SK-N-SH (cell line): ENCODE results near the gene PLCH1. TPM values are rescaled to one million over a fixed set of nuclear protein-coding genes. Genes with fewer than 3 reads are reported as not detected.

ENCODE experiments used
- CTCF ChIA-PET: fragments of 300-600, 350-600 bp; formaldehyde crosslinking; extraction: SDS; loops from one replicate; lab custom pipeline; 2021; lab: Yijun Ruan, JAX
- POLR2A ChIA-PET: fragments of 350-600 bp; sonication (Branson Sonifier 250); formaldehyde crosslinking; extraction: SDS; loops from one replicate; lab custom pipeline; 2020; ENCODE audit warnings: antibody characterized with exemption, inconsistent platforms; lab: Yijun Ruan, JAX
- DNase-seq: peaks from one replicate; pipeline ENCODE4 v3.0.0; 2012
- H2AFZ ChIP-seq: fragments of 200-600 bp; sonication (generic); 2 replicates; pipeline ENCODE4 v1.8.1; 2016; ENCODE audit warnings: antibody characterized with exemption, mild to moderate bottlenecking, low read depth
- H3F3A ChIP-seq: fragments of 200-600 bp; sonication (generic); replicated peaks from 2 replicates; pipeline ENCODE3; 2016; ENCODE audit warnings: antibody characterized with exemption, mild to moderate bottlenecking; ENCODE audit not compliant: insufficient read depth
- H3K27ac ChIP-seq, 2 experiments: fragments of 200-500 bp in 1 of 2; fragments of 200-600 bp in 1 of 2; sonication (Bioruptor generic) in 1 of 2; sonication (generic), shearing (Covaris generic) in 1 of 2; 2 replicates each; pipeline versions ENCODE4 v1.5.1 to v1.6.1; 2014 to 2016; ENCODE audit warnings: low read depth in 2 of 2, inconsistent platforms in 1 of 2, low read length in 1 of 2, mild to moderate bottlenecking in 1 of 2, mixed read lengths in 1 of 2
- H3K27me3 ChIP-seq: fragments of 200-600 bp; sonication (generic), shearing (Covaris generic); 2 replicates; pipeline ENCODE4 v1.6.1; 2016; ENCODE audit warnings: mixed run types; ENCODE audit not compliant: insufficient read depth
- H3K36me3 ChIP-seq, 2 experiments: fragments of 200-500 bp in 1 of 2; fragments of 200-600 bp in 1 of 2; sonication (Bioruptor generic) in 1 of 2; sonication (generic) in 1 of 2; replicated peaks in 1 of 2; 2 replicates each; pipeline versions ENCODE3 to v1.5.1; 2014 to 2016; ENCODE audit warnings: low read length in 1 of 2, mild to moderate bottlenecking in 1 of 2; ENCODE audit not compliant: insufficient read depth in 2 of 2, control insufficient read depth in 1 of 2
- H3K4me1 ChIP-seq, 2 experiments: fragments of 200-500 bp in 1 of 2; fragments of 200-600 bp in 1 of 2; sonication (Bioruptor generic) in 1 of 2; sonication (generic), shearing (Covaris generic) in 1 of 2; 2 replicates each; pipeline versions ENCODE4 v1.5.1 to v1.6.1; 2014 to 2016; ENCODE audit warnings: low read depth in 1 of 2, low read length in 1 of 2, mixed run types in 1 of 2; ENCODE audit not compliant: insufficient read depth in 2 of 2, control insufficient read depth in 1 of 2
- H3K4me2 ChIP-seq: fragments of 200-600 bp; sonication (generic), shearing (Covaris generic); 2 replicates; pipeline ENCODE4 v1.6.1; 2017; ENCODE audit warnings: mixed run types
- H3K4me3 ChIP-seq, 2 experiments: fragments of 200-500 bp in 1 of 2; fragments of 200-600 bp in 1 of 2; sonication (Bioruptor generic) in 1 of 2; sonication (generic), shearing (Covaris generic) in 1 of 2; 2 replicates each; pipeline versions ENCODE4 v1.5.1 to v1.8.1; 2014 to 2016; ENCODE audit warnings: low read depth in 2 of 2, inconsistent platforms in 1 of 2, low read length in 1 of 2, mild to moderate bottlenecking in 1 of 2, mixed read lengths in 1 of 2, moderate library complexity in 1 of 2
- H3K79me2 ChIP-seq: fragments of 200-600 bp; sonication (generic); 2 replicates; pipeline ENCODE4 v1.8.1; 2017; ENCODE audit warnings: mild to moderate bottlenecking; ENCODE audit not compliant: insufficient read depth
- H3K9ac ChIP-seq: fragments of 200-600 bp; sonication (generic); 2 replicates; pipeline ENCODE4 v1.6.1; 2017; ENCODE audit warnings: mixed run types
- H3K9me2 ChIP-seq: fragments of 200-600 bp; sonication (generic); 2 replicates; pipeline ENCODE4 v1.6.1; 2017; ENCODE audit warnings: mixed run types
- H3K9me3 ChIP-seq: fragments of 200-600 bp; sonication (generic); 2 replicates; pipeline ENCODE4 v1.6.1; 2017; ENCODE audit warnings: mixed run types, mild to moderate bottlenecking, moderate library complexity
- H4K20me1 ChIP-seq: fragments of 200-600 bp; sonication (generic); 2 replicates; pipeline ENCODE4 v1.6.1; 2017; ENCODE audit warnings: mild to moderate bottlenecking, mixed run types; ENCODE audit not compliant: insufficient read depth
- EP300 ChIP-seq, 2 experiments: IDR thresholded peaks; 2 replicates each; pipeline versions ENCODE4 v1.4.0 to v1.6.1; 2012; ENCODE audit warnings: borderline replicate concordance in 1 of 2, low read depth in 1 of 2, low read length in 1 of 2
- EZH2phosphoT487 ChIP-seq: fragments of 200-600 bp; sonication (generic); IDR thresholded peaks from 2 replicates; pipeline ENCODE4 v1.6.1; 2017; ENCODE audit warnings: low read depth, mixed run types, mild to moderate bottlenecking, antibody characterized with exemption, moderate library complexity, borderline replicate concordance
- FOSL2 ChIP-seq: IDR thresholded peaks from 2 replicates; pipeline ENCODE4 v1.4.0; 2012; ENCODE audit warnings: low read depth, mild to moderate bottlenecking, moderate library complexity, borderline replicate concordance
- FOXJ3 ChIP-seq: sonication (generic); formaldehyde crosslinking; IDR thresholded peaks from 2 replicates; pipeline ENCODE4 v1.5.1; 2020; ENCODE audit warnings: mild to moderate bottlenecking, missing genetic modification reagents
- FOXM1 ChIP-seq: IDR thresholded peaks from 2 replicates; pipeline ENCODE4 v1.4.0; 2012; ENCODE audit warnings: low read depth, mild to moderate bottlenecking
- GATA2 ChIP-seq: sonication (generic); formaldehyde crosslinking; IDR thresholded peaks from 2 replicates; pipeline ENCODE4 v1.5.0; 2020; ENCODE audit warnings: mild to moderate bottlenecking, missing genetic modification reagents
- JUND ChIP-seq: IDR thresholded peaks from 2 replicates; pipeline ENCODE4 v1.4.0; 2012
- MEF2A ChIP-seq: IDR thresholded peaks from 2 replicates; pipeline ENCODE4 v1.4.0; 2012; ENCODE audit warnings: low read depth, borderline replicate concordance
- POLR2AphosphoS5 ChIP-seq: IDR thresholded peaks from 2 replicates; pipeline ENCODE4 v1.6.1; 2012; ENCODE audit warnings: low read depth, low read length
- RAD21 ChIP-seq: IDR thresholded peaks from 2 replicates; pipeline ENCODE4 v1.6.1; 2012; ENCODE audit warnings: mild to moderate bottlenecking, low read length
- RCOR1 ChIP-seq: fragments of 150-350 bp; IDR thresholded peaks from 2 replicates; pipeline ENCODE4 v1.6.1; 2017; ENCODE audit warnings: antibody characterized with exemption, low read length
- RXRA ChIP-seq: IDR thresholded peaks from 2 replicates; pipeline ENCODE4 v1.4.0; 2012; ENCODE audit warnings: low read depth, mild to moderate bottlenecking, borderline replicate concordance
- TCF12 ChIP-seq: IDR thresholded peaks from 2 replicates; pipeline ENCODE4 v1.4.0; 2012
- WGBS: methylation state at CpG from one replicate; pipeline ENCODE4 v1.1.6; 2017; ENCODE audit warnings: low lambda C conversion rate; 5-methylcytosine and 5-hydroxymethylcytosine counted together
- polyA plus RNA-seq, 3 experiments: library from polyadenylated mRNA; depleted of rRNA; stranded (reverse); fragments of >200 nt; gene quantifications; 2 replicates each; pipeline ENCODE4 v1.2.3, GENCODE V29; 2012
- TF ChIP-seq, protein P1 (sequence below): IDR thresholded peaks from 2 replicates; pipeline ENCODE4; 2012
- TF ChIP-seq, protein P2 (sequence below): fragments of 150-350 bp; IDR thresholded peaks from 2 replicates; pipeline ENCODE4 v1.6.1; 2017; ENCODE audit warnings: antibody characterized with exemption, low read length, low read depth, borderline replicate concordance
- TF ChIP-seq, protein P3 (sequence below): fragments of 200-600 bp; sonication (generic); IDR thresholded peaks from 2 replicates; pipeline ENCODE4 v1.6.1; 2017; ENCODE audit warnings: antibody characterized with exemption, mild to moderate bottlenecking, moderate library complexity
- TF ChIP-seq, protein P4 (sequence below): IDR thresholded peaks from 2 replicates; pipeline ENCODE4 v1.4.0; 2012; ENCODE audit warnings: low read depth, borderline replicate concordance
- TF ChIP-seq, protein P5 (sequence below): fragments of 150-350 bp; IDR thresholded peaks from 2 replicates; pipeline ENCODE4 v1.6.1; 2016; ENCODE audit warnings: mild to moderate bottlenecking, low read depth, low read length
- TF ChIP-seq, protein P6 (sequence below): IDR thresholded peaks from 2 replicates; pipeline ENCODE4 v1.4.0; 2012; ENCODE audit warnings: low read depth, borderline replicate concordance

Gene PLCH1
- polyA plus RNA-seq, 1 of the 3 experiments (the other 2 are of a cell fraction), result 0.26 TPM

DNA sequence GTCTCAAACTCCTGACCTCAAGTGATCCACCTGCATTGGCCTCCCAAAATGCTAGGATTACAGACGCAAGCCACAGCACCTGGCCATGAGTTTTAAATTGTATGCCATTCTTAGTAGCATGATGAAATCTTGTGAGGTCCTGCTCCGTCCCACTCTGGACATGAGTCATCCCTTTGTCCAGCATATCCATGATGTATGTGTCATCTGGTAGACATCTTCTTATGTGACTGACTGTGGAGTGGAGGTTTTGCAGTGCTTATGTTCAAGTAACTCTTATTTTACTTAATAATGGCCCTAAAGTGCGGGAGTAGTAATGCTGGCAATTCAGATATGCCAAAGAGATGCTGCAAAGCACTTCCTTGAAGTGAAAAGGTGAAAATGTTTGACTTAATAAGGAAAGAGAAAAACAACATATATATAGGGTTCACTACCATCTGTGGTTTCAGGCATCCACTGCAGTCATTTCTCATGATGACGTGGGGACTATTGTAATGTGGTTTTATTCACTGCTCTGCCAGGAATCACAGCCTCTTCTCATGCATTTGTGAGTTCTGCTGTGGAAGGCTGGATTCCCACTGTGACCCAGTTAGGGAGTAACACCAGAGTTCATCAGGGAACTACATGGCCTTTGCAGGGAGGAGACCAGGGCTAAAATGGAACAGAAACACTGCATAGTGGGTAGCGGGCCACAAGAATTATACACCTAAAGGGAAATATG is 246.8 kb downstream of the PLCH1 start:
- no peak overlapping the region for H3K4me3 ChIP-seq
- H3K4me2 ChIP-seq, result no peak overlapping the region
- TF ChIP-seq EZH2phosphoT487 (no peak), FOSL2 (peak; percentile 59; the same call in 1 of the 2 replicates), FOXJ3 (CRISPR knock-in tag) (no peak), RAD21 (no peak), MEF2A (no peak), POLR2AphosphoS5 (no peak), JUND (peak; percentile 34; the same call in 1 of the 2 replicates), GATA2 (CRISPR knock-in tag) (no peak), FOXM1 (no peak)
- TF ChIP-seq, protein P1, sequence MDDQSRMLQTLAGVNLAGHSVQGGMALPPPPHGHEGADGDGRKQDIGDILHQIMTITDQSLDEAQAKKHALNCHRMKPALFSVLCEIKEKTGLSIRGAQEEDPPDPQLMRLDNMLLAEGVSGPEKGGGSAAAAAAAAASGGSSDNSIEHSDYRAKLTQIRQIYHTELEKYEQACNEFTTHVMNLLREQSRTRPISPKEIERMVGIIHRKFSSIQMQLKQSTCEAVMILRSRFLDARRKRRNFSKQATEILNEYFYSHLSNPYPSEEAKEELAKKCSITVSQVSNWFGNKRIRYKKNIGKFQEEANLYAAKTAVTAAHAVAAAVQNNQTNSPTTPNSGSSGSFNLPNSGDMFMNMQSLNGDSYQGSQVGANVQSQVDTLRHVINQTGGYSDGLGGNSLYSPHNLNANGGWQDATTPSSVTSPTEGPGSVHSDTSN, result 0 out of 2 replicates have a peak, but pooled peaks have one; percentile 20
- TF ChIP-seq, protein P2, sequence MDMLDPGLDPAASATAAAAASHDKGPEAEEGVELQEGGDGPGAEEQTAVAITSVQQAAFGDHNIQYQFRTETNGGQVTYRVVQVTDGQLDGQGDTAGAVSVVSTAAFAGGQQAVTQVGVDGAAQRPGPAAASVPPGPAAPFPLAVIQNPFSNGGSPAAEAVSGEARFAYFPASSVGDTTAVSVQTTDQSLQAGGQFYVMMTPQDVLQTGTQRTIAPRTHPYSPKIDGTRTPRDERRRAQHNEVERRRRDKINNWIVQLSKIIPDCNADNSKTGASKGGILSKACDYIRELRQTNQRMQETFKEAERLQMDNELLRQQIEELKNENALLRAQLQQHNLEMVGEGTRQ, result no peak

DNA sequence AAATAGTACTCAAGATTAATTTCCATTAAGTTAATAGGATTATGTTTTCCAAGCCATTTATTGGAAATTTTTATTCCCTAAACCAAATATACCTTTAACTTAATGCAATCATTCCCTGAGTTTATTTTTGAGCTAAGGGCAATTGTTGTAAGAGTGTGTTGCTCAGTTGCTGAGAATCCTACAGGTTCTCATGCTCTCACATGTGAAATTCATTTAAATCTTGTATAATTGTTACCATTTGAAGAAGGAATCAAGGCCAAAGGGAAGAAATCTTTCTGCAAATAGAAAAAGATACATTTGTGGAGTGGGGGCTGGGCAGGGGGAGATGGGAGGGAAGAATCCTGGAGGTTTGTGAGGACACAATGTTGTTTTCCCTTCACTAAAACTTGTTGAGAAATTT is 248.7 kb downstream of the PLCH1 start:
- Histone ChIP-seq H3K27ac (no peak overlapping the region), H3K9me2 (no peaks in the 10 kb centered on the region), H3K4me3 (no peak overlapping the region), H3K4me1 (no peaks in the 10 kb centered on the region; a peak in 1 of 4 replicates), H3K79me2 (no peaks in the 10 kb centered on the region), H3K9me3 (no peaks in the 10 kb centered on the region), H2AFZ (no peak overlapping the region), H4K20me1 (no peaks in the 10 kb centered on the region), H3K9ac (no peak overlapping the region), H3K36me3 (no peaks in the 10 kb centered on the region), H3F3A (no peaks in the 10 kb centered on the region), H3K27me3 (no peaks in the 10 kb centered on the region), H3K4me2 (no peak overlapping the region)
- DNase-seq, result no peak
- ChIA-PET POLR2A (no interaction called here), CTCF (no interaction called here)
- TF ChIP-seq, protein P3, sequence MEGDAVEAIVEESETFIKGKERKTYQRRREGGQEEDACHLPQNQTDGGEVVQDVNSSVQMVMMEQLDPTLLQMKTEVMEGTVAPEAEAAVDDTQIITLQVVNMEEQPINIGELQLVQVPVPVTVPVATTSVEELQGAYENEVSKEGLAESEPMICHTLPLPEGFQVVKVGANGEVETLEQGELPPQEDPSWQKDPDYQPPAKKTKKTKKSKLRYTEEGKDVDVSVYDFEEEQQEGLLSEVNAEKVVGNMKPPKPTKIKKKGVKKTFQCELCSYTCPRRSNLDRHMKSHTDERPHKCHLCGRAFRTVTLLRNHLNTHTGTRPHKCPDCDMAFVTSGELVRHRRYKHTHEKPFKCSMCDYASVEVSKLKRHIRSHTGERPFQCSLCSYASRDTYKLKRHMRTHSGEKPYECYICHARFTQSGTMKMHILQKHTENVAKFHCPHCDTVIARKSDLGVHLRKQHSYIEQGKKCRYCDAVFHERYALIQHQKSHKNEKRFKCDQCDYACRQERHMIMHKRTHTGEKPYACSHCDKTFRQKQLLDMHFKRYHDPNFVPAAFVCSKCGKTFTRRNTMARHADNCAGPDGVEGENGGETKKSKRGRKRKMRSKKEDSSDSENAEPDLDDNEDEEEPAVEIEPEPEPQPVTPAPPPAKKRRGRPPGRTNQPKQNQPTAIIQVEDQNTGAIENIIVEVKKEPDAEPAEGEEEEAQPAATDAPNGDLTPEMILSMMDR, result no peak
- TF ChIP-seq RXRA (no peak), MEF2A (no peak), TCF12 (no peak), EP300 (IDR thresholded peaks at IDR 0.05; ENCODE audit: borderline replicate concordance in 1 of 2, low read depth in 1 of 2, low read length in 1 of 2) (no peak), FOXJ3 (CRISPR knock-in tag) (no peak), RAD21 (no peak), POLR2AphosphoS5 (no peak), RCOR1 (no peak)
- TF ChIP-seq, protein P4, sequence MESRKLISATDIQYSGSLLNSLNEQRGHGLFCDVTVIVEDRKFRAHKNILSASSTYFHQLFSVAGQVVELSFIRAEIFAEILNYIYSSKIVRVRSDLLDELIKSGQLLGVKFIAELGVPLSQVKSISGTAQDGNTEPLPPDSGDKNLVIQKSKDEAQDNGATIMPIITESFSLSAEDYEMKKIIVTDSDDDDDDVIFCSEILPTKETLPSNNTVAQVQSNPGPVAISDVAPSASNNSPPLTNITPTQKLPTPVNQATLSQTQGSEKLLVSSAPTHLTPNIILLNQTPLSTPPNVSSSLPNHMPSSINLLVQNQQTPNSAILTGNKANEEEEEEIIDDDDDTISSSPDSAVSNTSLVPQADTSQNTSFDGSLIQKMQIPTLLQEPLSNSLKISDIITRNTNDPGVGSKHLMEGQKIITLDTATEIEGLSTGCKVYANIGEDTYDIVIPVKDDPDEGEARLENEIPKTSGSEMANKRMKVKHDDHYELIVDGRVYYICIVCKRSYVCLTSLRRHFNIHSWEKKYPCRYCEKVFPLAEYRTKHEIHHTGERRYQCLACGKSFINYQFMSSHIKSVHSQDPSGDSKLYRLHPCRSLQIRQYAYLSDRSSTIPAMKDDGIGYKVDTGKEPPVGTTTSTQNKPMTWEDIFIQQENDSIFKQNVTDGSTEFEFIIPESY, result no peak
- TF ChIP-seq, protein P5, sequence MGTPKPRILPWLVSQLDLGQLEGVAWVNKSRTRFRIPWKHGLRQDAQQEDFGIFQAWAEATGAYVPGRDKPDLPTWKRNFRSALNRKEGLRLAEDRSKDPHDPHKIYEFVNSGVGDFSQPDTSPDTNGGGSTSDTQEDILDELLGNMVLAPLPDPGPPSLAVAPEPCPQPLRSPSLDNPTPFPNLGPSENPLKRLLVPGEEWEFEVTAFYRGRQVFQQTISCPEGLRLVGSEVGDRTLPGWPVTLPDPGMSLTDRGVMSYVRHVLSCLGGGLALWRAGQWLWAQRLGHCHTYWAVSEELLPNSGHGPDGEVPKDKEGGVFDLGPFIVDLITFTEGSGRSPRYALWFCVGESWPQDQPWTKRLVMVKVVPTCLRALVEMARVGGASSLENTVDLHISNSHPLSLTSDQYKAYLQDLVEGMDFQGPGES, result no peak
- TF ChIP-seq, protein P6, sequence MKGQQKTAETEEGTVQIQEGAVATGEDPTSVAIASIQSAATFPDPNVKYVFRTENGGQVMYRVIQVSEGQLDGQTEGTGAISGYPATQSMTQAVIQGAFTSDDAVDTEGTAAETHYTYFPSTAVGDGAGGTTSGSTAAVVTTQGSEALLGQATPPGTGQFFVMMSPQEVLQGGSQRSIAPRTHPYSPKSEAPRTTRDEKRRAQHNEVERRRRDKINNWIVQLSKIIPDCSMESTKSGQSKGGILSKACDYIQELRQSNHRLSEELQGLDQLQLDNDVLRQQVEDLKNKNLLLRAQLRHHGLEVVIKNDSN, result no peak

More for the DNA sequence above, 246.8 kb downstream of the PLCH1 start:
- 62% methylated on average over 5 of the region's 5 CpGs for WGBS
- Histone ChIP-seq H3K4me1 (no peaks in the 10 kb centered on the region; a peak in 1 of 4 replicates), H3K9ac (no peak overlapping the region), H3K27me3 (no peaks in the 10 kb centered on the region), H3K27ac (peak overlapping the region in 1 of 2 experiments; percentile 32; a peak in 2 of 4 replicates), H2AFZ (peak overlapping the region; percentile 67), H3K9me3 (no peaks in the 10 kb centered on the region), H3K9me2 (no peaks in the 10 kb centered on the region), H4K20me1 (no peaks in the 10 kb centered on the region), H3F3A (no peaks in the 10 kb centered on the region), H3K79me2 (no peaks in the 10 kb centered on the region), H3K36me3 (no peaks in the 10 kb centered on the region)
- no peak for DNase-seq
- POLR2A ChIA-PET, result no interaction called here
- CTCF ChIA-PET, result no interaction called here
